Measurements from ENCODE around the gene CHPT1. TPM values are rescaled to one million over a fixed set of nuclear protein-coding genes. Genes with fewer than 3 reads are reported as not detected.

Gene CHPT1
- total and polyA plus RNA-seq, 12 donors: 42.2 to 215 (median 108) TPM

DNA sequence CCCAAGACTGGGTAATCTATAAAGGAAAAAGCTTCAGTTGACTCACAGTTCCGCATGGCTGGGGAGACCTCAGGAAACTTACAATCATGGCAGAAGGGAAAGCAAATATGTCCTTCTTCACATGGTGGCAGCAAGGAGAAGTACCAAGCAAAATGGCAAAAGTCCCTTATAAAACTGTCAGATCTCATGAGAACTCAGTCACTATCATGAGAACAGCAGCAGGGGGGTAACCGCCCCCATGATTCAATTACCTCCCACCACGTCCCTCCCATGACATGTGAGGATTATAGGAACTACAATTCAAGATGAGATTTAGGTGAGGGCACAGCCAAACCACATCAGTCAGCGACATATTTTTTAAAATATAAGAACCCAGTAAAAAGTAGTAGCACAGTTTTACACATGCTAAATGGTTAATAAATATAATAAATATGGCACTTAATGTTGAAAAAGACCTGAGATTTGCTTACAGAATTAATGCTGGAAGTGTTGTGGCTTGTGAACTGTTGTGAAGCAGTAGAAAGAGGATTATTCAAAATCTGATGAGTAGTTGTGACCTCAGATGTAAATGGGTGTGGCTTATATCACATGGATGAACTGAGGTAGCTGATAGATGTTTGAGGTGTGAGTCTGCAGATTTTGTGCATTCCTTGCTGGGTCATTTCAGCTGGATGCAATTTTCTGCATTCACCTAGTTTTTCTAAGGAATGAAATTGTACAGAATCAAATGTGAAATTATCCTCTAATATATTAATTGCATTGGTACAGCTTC, 46.9 kb upstream of the CHPT1 start:
- H3K9me3 ChIP-seq: no peaks in the 10 kb centered on the region
- H3K27me3 ChIP-seq: peaks cover 0 to 12% (median 3%) of the 10 kb centered on the region in 7 donors
- no peak for ATAC-seq
- H3K4me3 ChIP-seq: no peak overlapping the region
- TF ChIP-seq, protein P1, sequence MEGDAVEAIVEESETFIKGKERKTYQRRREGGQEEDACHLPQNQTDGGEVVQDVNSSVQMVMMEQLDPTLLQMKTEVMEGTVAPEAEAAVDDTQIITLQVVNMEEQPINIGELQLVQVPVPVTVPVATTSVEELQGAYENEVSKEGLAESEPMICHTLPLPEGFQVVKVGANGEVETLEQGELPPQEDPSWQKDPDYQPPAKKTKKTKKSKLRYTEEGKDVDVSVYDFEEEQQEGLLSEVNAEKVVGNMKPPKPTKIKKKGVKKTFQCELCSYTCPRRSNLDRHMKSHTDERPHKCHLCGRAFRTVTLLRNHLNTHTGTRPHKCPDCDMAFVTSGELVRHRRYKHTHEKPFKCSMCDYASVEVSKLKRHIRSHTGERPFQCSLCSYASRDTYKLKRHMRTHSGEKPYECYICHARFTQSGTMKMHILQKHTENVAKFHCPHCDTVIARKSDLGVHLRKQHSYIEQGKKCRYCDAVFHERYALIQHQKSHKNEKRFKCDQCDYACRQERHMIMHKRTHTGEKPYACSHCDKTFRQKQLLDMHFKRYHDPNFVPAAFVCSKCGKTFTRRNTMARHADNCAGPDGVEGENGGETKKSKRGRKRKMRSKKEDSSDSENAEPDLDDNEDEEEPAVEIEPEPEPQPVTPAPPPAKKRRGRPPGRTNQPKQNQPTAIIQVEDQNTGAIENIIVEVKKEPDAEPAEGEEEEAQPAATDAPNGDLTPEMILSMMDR (IDR thresholded peaks at IDR 0.05): no peak
- DNase-seq: no peak
- no peaks in the 10 kb centered on the region for H3K4me1 ChIP-seq
- H3K36me3 ChIP-seq: no peaks in the 10 kb centered on the region
- WGBS, 2 donors: 71 to 85% methylated on average over 4 of the region's 4 CpGs
- intact Hi-C loops (cut with DNase I): no loop called here
- no peak overlapping the region for H3K27ac ChIP-seq

DNA sequence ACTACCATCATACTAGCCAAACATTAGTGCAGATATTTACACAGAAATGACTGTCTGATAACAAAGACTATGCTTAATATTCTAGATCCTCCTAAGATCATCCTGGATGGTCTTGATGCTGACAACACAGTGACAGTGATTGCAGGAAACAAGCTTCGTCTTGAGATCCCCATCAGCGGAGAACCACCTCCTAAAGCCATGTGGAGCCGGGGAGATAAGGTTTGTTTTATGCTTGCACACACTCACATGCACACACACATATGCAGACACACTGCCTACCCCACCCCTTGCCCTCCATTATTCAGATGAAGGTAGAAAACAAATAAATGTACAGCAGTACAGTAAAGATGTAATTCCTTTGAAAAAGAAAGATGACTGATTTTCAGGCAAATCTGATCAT, 44.4 kb upstream of the CHPT1 start:
- intact Hi-C loops (cut with DNase I): no loop called here
- H3K9me3 ChIP-seq: no peaks in the 10 kb centered on the region
- H3K27ac ChIP-seq: no peak overlapping the region
- WGBS, 2 donors: 56 to 74% methylated on average over 3 of the region's 3 CpGs
- no peak for ATAC-seq
- no peak for DNase-seq
- no peaks in the 10 kb centered on the region for H3K4me1 ChIP-seq
- TF ChIP-seq, protein P1 (IDR thresholded peaks at IDR 0.05): no peak
- H3K36me3 ChIP-seq: no peaks in the 10 kb centered on the region
- peaks cover 0 to 12% (median 3%) of the 10 kb centered on the region in 7 donors for H3K27me3 ChIP-seq
- H3K4me3 ChIP-seq: no peak overlapping the region

DNA sequence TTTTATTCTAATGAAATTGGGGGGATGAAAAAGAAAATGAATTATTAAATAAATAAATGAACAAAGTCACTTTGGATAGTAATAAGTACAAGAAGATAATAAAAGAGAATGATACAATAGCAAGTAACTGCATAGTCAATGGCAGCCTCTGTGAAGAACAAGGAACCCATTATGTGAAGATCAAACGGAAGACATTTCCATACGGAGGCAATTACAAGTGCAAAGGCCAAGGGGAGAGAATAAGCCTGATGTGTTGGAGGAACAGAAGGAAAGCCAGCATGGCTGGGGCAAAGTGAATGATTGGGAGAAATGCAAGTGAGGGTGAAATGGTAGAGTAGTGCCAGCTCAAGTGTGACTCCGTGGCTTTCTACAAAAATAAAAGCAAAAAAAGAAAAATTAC, 43.9 kb upstream of the CHPT1 start:
- no peak overlapping the region for H3K27ac ChIP-seq
- no peak overlapping the region for H3K4me3 ChIP-seq
- H3K4me1 ChIP-seq: no peaks in the 10 kb centered on the region
- ATAC-seq (no peak), DNase-seq (no peak)
- 29 to 40% methylated on average over 3 of the region's 3 CpGs for WGBS, 2 donors
- no peaks in the 10 kb centered on the region for H3K36me3 ChIP-seq
- TF ChIP-seq, protein P1 (IDR thresholded peaks at IDR 0.05): no peak
- no peaks in the 10 kb centered on the region for H3K9me3 ChIP-seq
- intact Hi-C loops (cut with DNase I): no loop called here
- H3K27me3 ChIP-seq: peaks cover 0 to 12% (median 3%) of the 10 kb centered on the region in 7 donors

DNA sequence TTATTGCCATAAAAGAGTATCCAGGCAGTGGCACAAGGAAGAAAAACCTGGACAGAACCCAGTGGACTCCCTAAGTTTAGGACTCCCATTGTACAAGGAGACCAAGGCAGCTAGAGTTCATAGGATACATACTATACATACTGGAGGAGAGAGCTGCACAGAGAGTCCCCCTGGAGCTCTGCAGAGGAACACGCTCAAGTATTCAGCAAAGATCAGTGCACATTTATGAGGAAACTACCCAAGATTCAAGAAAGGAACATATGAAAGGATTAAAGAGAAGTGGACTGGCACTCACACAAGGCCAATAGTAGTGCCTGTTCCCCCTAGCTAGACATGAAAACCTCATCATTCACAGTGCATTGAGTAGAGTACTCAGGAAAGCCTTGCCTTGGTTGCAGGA, 43.0 kb upstream of the CHPT1 start:
- TF ChIP-seq, protein P1 (IDR thresholded peaks at IDR 0.05): no peak
- H3K4me1 ChIP-seq: no peaks in the 10 kb centered on the region
- ATAC-seq: no peak
- 71 to 78% methylated on average over 1 of the region's 1 CpG for WGBS, 2 donors
- H3K4me3 ChIP-seq: no peak overlapping the region
- no peak for DNase-seq
- intact Hi-C loops (cut with DNase I): no loop called here
- H3K36me3 ChIP-seq: no peaks in the 10 kb centered on the region
- H3K27ac ChIP-seq: no peak overlapping the region
- peaks cover 0 to 12% (median 3%) of the 10 kb centered on the region in 7 donors for H3K27me3 ChIP-seq
- H3K9me3 ChIP-seq: no peaks in the 10 kb centered on the region

Data from heart right ventricle (tissue), 16 donors.